Adipocyte (in vitro differentiated cells): ENCODE measurements around the gene FOXE1.

Experiments used
- DNase-seq: peaks from one replicate; pipeline ENCODE4 v3.0.0-alpha.2; 2015; ENCODE audit warnings: low read depth
- H3K27me3 ChIP-seq: replicated peaks from 2 replicates; pipeline ENCODE4 v1.7.0; 2013; ENCODE audit warnings: mild to moderate bottlenecking, low read length, moderate library complexity; ENCODE audit not compliant: control insufficient read depth, insufficient read depth
- H3K36me3 ChIP-seq: 2 replicates; pipeline ENCODE4 v1.7.0; 2013; ENCODE audit warnings: low read length, mild to moderate bottlenecking, moderate library complexity; ENCODE audit not compliant: control insufficient read depth, insufficient read depth, severe bottlenecking
- H3K4me1 ChIP-seq: 2 replicates; pipeline ENCODE4 v1.7.0; 2013; ENCODE audit warnings: mild to moderate bottlenecking, low read length, moderate library complexity; ENCODE audit not compliant: control insufficient read depth, insufficient read depth
- H3K4me3 ChIP-seq: 2 replicates; pipeline ENCODE4 v1.7.0; 2013; ENCODE audit warnings: mild to moderate bottlenecking, low read length, moderate library complexity
- H3K9ac ChIP-seq: 2 replicates; pipeline ENCODE4 v1.7.0; 2013; ENCODE audit warnings: mild to moderate bottlenecking, low read length, moderate library complexity
- H3K9me3 ChIP-seq: 2 replicates; pipeline ENCODE4 v1.7.0; 2013; ENCODE audit warnings: mild to moderate bottlenecking, low read length, moderate library complexity; ENCODE audit not compliant: control insufficient read depth

Gene FOXE1

GRCh38 chr9:97856857-97857605, 4.0 kb downstream of the FOXE1 start:
- Histone ChIP-seq H3K4me3 (no peak overlapping the region), H3K9ac (no peak overlapping the region), H3K9me3 (no peaks in the 10 kb centered on the region), H3K4me1 (no peaks in the 10 kb centered on the region), H3K36me3 (no peaks in the 10 kb centered on the region), H3K27me3 (peaks cover 79% of the 10 kb centered on the region)
- DNase-seq: no peak

- no peak overlapping the region for H3K4me3 ChIP-seq
Observed at GRCh38 chr9:97857606-97858392, 4.8 kb downstream of the FOXE1 start.

GRCh38 chr9:97858393-97858713, 5.3 kb downstream of the FOXE1 start:
- no peaks in the 10 kb centered on the region for H3K36me3 ChIP-seq
- H3K9ac ChIP-seq: no peak overlapping the region
- DNase-seq: no peak
- H3K4me3 ChIP-seq: no peak overlapping the region
- H3K27me3 ChIP-seq: peaks cover 84% of the 10 kb centered on the region
- H3K9me3 ChIP-seq: no peaks in the 10 kb centered on the region
- H3K4me1 ChIP-seq: no peaks in the 10 kb centered on the region

More at GRCh38 chr9:97857606-97858392, 4.8 kb downstream of the FOXE1 start:
- Histone ChIP-seq H3K36me3 (no peaks in the 10 kb centered on the region), H3K27me3 (peaks cover 81% of the 10 kb centered on the region), H3K4me1 (no peaks in the 10 kb centered on the region), H3K9ac (no peak overlapping the region), H3K9me3 (no peaks in the 10 kb centered on the region)
- no peak for DNase-seq

GRCh38 chr9:97858826-97859225, 5.8 kb downstream of the FOXE1 start:
- Histone ChIP-seq H3K4me1 (no peaks in the 10 kb centered on the region), H3K27me3 (peaks cover 89% of the 10 kb centered on the region), H3K36me3 (no peaks in the 10 kb centered on the region), H3K9ac (no peak overlapping the region), H3K4me3 (no peak overlapping the region), H3K9me3 (no peaks in the 10 kb centered on the region)
- no peak for DNase-seq

DNA sequence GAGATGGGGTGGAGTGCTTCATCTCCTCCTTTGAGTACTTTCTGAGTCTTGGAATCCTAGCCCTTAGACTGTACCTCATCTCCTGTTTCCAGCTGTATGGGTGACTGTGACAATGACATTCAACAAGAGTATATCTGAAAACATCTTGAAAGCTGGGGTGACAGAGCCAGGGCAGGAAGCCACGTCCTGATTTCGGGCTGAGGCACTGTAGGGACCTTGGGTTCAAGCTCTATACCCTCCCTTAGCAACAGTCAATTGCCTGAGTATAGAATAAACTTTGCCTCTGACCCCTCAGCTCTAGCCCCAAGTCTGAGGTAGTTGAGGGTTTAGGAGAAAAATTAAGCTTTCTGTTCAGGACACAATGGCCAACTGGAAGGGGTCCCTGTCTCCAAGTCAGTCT, 6.3 kb downstream of the FOXE1 start:
- no peaks in the 10 kb centered on the region for H3K4me1 ChIP-seq
- H3K9me3 ChIP-seq: no peaks in the 10 kb centered on the region
- H3K9ac ChIP-seq: no peak overlapping the region
- H3K4me3 ChIP-seq: no peak overlapping the region
- H3K27me3 ChIP-seq: peaks cover 89% of the 10 kb centered on the region
- no peak for DNase-seq
- no peaks in the 10 kb centered on the region for H3K36me3 ChIP-seq

- Histone ChIP-seq H3K4me3 (no peak overlapping the region), H3K27me3 (peaks cover 77% of the 10 kb centered on the region), H3K9ac (no peak overlapping the region), H3K36me3 (no peaks in the 10 kb centered on the region), H3K4me1 (no peaks in the 10 kb centered on the region), H3K9me3 (peaks cover 10% of the 10 kb centered on the region)
- DNase-seq: no peak
Observed at GRCh38 chr9:97860451-97861147, 7.6 kb downstream of the FOXE1 start.

GRCh38 chr9:97861148-97861475, 8.1 kb downstream of the FOXE1 start:
- Histone ChIP-seq H3K27me3 (peaks cover 72% of the 10 kb centered on the region), H3K9ac (no peak overlapping the region)

GRCh38 chr9:97863314-97863713, 10.3 kb downstream of the FOXE1 start:
- H3K36me3 ChIP-seq: no peaks in the 10 kb centered on the region
- no peaks in the 10 kb centered on the region for H3K4me1 ChIP-seq
- H3K9me3 ChIP-seq: peaks cover 25% of the 10 kb centered on the region
- no peak overlapping the region for H3K9ac ChIP-seq
- H3K27me3 ChIP-seq: peaks cover 50% of the 10 kb centered on the region
- DNase-seq: no peak
- no peak overlapping the region for H3K4me3 ChIP-seq

More at GRCh38 chr9:97861148-97861475, 8.1 kb downstream of the FOXE1 start:
- Histone ChIP-seq H3K4me3 (no peak overlapping the region), H3K9me3 (peaks cover 16% of the 10 kb centered on the region), H3K4me1 (no peaks in the 10 kb centered on the region), H3K36me3 (no peaks in the 10 kb centered on the region)
- no peak for DNase-seq

- peaks cover 39% of the 10 kb centered on the region for H3K27me3 ChIP-seq
- no peak overlapping the region for H3K9ac ChIP-seq
- H3K4me1 ChIP-seq: no peaks in the 10 kb centered on the region
- H3K4me3 ChIP-seq: no peak overlapping the region
- DNase-seq: no peak
- H3K36me3 ChIP-seq: no peaks in the 10 kb centered on the region
- H3K9me3 ChIP-seq: peaks cover 25% of the 10 kb centered on the region
Observed at GRCh38 chr9:97864396-97864795, 11.4 kb downstream of the FOXE1 start.

DNA sequence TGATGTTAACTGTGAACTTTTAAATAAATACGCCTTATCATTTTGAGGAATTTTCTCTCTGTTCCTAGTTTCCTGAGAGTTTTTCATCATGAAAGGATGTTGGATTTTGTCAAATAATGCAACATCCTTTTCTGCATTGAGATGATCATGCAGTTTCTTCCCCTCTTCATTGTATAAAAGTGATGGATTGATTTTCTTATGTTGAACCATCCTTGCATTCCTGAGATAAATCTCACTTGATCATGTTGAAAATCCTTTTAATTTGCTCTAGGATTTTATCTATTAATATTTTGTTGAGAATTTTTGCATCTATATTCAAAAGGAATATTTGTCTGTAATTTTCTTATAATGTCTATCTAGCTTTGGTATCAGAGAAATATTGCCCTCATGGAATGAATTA, 13.3 kb downstream of the FOXE1 start:
- Histone ChIP-seq H3K9ac (no peak overlapping the region), H3K9me3 (peaks cover 25% of the 10 kb centered on the region), H3K4me3 (no peak overlapping the region), H3K27me3 (peaks cover 25% of the 10 kb centered on the region), H3K4me1 (no peaks in the 10 kb centered on the region), H3K36me3 (no peaks in the 10 kb centered on the region)
- DNase-seq: no peak

DNA sequence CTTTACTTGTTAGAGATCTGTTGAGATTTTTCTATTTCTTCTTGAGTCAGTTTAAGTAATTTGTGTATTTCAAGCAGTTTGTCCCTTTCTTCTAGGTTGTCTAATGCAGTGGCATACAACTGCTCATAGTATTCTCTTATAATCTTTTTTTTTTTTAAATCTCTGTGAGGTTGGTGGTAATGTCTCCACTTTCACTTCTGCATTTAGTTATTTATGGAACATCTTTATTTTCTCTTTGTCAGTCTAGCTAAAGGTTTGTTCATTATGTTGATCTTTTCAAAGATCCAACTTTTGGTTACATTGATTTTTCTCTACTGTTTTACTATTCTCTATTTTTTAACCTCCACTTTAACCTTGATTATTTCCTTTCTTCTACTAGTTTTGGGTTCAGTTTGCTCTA, 13.8 kb downstream of the FOXE1 start:
- no peak for DNase-seq
- H3K4me3 ChIP-seq: no peak overlapping the region

More for the DNA sequence above, 13.8 kb downstream of the FOXE1 start:
- H3K27me3 ChIP-seq: peaks cover 22% of the 10 kb centered on the region
- peaks cover 25% of the 10 kb centered on the region for H3K9me3 ChIP-seq
- H3K4me1 ChIP-seq: no peaks in the 10 kb centered on the region
- no peak overlapping the region for H3K9ac ChIP-seq
- H3K36me3 ChIP-seq: no peaks in the 10 kb centered on the region
